ENCODE measurements around the gene CDK19. TPM values are rescaled to one million over a fixed set of nuclear protein-coding genes. Genes with fewer than 3 reads are reported as not detected.

Gene CDK19
- total RNA-seq, 1 experiment from 2014 or later = 11.7 TPM

DNA sequence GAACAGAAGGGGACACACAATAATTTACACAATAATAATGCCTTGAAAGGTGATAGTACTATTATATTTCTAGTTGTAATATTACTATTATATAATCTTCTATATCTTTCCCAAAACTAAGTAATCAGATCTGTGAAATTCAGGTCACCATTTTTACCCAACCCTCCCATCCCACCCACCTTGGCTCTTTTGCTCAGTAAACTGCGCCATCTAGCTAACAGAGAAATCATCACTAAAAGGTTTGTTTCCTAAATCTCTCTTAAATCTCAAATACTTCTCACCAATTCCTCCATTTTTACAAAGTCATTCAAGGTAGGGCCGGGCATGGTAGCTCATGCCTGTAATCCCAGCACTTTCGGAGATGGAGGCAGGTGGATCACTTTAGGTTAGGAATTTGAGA is 83.4 kb downstream of the CDK19 start:
- Mint-ChIP-seq H3K36me3 (no peaks in the 10 kb centered on the region), H3K4me1 (no peaks in the 10 kb centered on the region), H3K4me3 (no peak overlapping the region), H3K9me3 (no peaks in the 10 kb centered on the region), H3K27ac (no peak overlapping the region), H3K27me3 (ENCODE audit: low read depth) (no peaks in the 10 kb centered on the region)
- ChIA-PET POLR2A (no interaction called here), CTCF (interaction anchor here (0.6 to 1.1 kb wide), 5 partner anchors 23 to 103 kb away, joined by 3 to 4 read pairs (median 4); no protein-coding TSS in a partner anchor)
- TF ChIP-seq, protein P1, sequence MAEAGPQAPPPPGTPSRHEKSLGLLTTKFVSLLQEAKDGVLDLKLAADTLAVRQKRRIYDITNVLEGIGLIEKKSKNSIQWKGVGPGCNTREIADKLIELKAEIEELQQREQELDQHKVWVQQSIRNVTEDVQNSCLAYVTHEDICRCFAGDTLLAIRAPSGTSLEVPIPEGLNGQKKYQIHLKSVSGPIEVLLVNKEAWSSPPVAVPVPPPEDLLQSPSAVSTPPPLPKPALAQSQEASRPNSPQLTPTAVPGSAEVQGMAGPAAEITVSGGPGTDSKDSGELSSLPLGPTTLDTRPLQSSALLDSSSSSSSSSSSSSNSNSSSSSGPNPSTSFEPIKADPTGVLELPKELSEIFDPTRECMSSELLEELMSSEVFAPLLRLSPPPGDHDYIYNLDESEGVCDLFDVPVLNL (CRISPR knock-in tag; IDR thresholded peaks at IDR 0.05; ENCODE audit: borderline replicate concordance, low read depth) = no peak
- TF ChIP-seq OVOL2 (CRISPR knock-in tag; IDR thresholded peaks at IDR 0.05; ENCODE audit: borderline replicate concordance) (no peak), TEAD1 (CRISPR knock-in tag; IDR thresholded peaks at IDR 0.05) (no peak)
- TF ChIP-seq, protein P2, sequence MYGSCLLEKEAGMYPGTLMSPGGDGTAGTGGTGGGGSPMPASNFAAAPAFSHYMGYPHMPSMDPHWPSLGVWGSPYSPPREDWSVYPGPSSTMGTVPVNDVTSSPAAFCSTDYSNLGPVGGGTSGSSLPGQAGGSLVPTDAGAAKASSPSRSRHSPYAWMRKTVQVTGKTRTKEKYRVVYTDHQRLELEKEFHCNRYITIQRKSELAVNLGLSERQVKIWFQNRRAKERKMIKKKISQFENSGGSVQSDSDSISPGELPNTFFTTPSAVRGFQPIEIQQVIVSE (CRISPR knock-in tag; IDR thresholded peaks at IDR 0.05; ENCODE audit: borderline replicate concordance) = no peak
- DNase-seq (ENCODE audit: low spot score) = no peak
- ATAC-seq = no peak

DNA sequence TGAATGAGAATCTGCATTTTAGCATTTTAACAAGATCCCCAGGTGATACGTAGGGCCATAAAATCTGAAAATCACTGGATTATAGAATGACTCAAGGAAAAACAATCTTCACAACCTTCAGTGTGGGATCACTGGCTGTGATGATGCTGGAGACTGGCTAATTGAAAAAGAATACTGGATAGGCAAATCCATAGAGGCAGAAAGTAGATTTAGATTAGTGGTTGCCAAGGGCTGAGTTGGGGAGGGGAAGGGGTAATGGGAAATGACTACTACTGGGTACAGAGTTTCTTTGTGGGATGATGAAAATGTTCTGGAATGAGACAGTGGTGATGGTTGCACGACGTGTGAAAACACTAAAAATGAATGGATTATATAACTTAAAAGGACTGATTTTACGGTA is 84.1 kb downstream of the CDK19 start:
- H3K36me3 Mint-ChIP-seq = no peaks in the 10 kb centered on the region
- DNase-seq (ENCODE audit: low spot score) (no peak), ATAC-seq (no peak)
- H3K27me3 Mint-ChIP-seq (ENCODE audit: low read depth) = no peaks in the 10 kb centered on the region
- H3K4me1 Mint-ChIP-seq = no peaks in the 10 kb centered on the region
- POLR2A ChIA-PET = no interaction called here
- H3K9me3 Mint-ChIP-seq = no peaks in the 10 kb centered on the region
- no peak overlapping the region for H3K4me3 Mint-ChIP-seq
- H3K27ac Mint-ChIP-seq = no peak overlapping the region
- no peak for TF ChIP-seq NR3C1 (CRISPR knock-in tag; conservative IDR thresholded peaks at IDR 0.05; ENCODE audit: low read depth)
- TF ChIP-seq ELF4 (CRISPR knock-in tag; IDR thresholded peaks at IDR 0.05; ENCODE audit: low read depth) = no peak
- TF ChIP-seq, protein P3, sequence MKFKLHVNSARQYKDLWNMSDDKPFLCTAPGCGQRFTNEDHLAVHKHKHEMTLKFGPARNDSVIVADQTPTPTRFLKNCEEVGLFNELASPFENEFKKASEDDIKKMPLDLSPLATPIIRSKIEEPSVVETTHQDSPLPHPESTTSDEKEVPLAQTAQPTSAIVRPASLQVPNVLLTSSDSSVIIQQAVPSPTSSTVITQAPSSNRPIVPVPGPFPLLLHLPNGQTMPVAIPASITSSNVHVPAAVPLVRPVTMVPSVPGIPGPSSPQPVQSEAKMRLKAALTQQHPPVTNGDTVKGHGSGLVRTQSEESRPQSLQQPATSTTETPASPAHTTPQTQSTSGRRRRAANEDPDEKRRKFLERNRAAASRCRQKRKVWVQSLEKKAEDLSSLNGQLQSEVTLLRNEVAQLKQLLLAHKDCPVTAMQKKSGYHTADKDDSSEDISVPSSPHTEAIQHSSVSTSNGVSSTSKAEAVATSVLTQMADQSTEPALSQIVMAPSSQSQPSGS (CRISPR knock-in tag; IDR thresholded peaks at IDR 0.05; ENCODE audit: borderline replicate concordance, low read depth) = no peak
- TF ChIP-seq, protein P1 (CRISPR knock-in tag; IDR thresholded peaks at IDR 0.05; ENCODE audit: borderline replicate concordance, low read depth) = no peak
- TF ChIP-seq ATF1 (CRISPR knock-in tag; IDR thresholded peaks at IDR 0.05) = no peak
- no peak for TF ChIP-seq SP1 (CRISPR knock-in tag; conservative IDR thresholded peaks at IDR 0.05)
- TF ChIP-seq CBFB (CRISPR knock-in tag; IDR thresholded peaks at IDR 0.05; ENCODE audit: low read depth) = no peak
- TF ChIP-seq E2F1 (CRISPR knock-in tag; IDR thresholded peaks at IDR 0.05) = no peak
- no peak for TF ChIP-seq RELA (CRISPR knock-in tag; IDR thresholded peaks at IDR 0.05; ENCODE audit: borderline replicate concordance)
- no peak for TF ChIP-seq FOXJ3 (CRISPR knock-in tag; IDR thresholded peaks at IDR 0.05; ENCODE audit: borderline replicate concordance)
- TF ChIP-seq, protein P4, sequence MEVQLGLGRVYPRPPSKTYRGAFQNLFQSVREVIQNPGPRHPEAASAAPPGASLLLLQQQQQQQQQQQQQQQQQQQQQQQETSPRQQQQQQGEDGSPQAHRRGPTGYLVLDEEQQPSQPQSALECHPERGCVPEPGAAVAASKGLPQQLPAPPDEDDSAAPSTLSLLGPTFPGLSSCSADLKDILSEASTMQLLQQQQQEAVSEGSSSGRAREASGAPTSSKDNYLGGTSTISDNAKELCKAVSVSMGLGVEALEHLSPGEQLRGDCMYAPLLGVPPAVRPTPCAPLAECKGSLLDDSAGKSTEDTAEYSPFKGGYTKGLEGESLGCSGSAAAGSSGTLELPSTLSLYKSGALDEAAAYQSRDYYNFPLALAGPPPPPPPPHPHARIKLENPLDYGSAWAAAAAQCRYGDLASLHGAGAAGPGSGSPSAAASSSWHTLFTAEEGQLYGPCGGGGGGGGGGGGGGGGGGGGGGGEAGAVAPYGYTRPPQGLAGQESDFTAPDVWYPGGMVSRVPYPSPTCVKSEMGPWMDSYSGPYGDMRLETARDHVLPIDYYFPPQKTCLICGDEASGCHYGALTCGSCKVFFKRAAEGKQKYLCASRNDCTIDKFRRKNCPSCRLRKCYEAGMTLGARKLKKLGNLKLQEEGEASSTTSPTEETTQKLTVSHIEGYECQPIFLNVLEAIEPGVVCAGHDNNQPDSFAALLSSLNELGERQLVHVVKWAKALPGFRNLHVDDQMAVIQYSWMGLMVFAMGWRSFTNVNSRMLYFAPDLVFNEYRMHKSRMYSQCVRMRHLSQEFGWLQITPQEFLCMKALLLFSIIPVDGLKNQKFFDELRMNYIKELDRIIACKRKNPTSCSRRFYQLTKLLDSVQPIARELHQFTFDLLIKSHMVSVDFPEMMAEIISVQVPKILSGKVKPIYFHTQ (CRISPR knock-in tag; IDR thresholded peaks at IDR 0.05) = no peak
- TF ChIP-seq ZBTB43 (CRISPR knock-in tag; IDR thresholded peaks at IDR 0.05) = no peak
- TF ChIP-seq NFE2L1 (CRISPR knock-in tag; IDR thresholded peaks at IDR 0.05) = no peak
- TF ChIP-seq TEAD1 (CRISPR knock-in tag; IDR thresholded peaks at IDR 0.05) = no peak
- no peak for TF ChIP-seq ZBTB21 (CRISPR knock-in tag; IDR thresholded peaks at IDR 0.05; ENCODE audit: borderline replicate concordance)
- TF ChIP-seq ZNF219 (CRISPR knock-in tag; IDR thresholded peaks at IDR 0.05; ENCODE audit: borderline replicate concordance) = no peak
- TF ChIP-seq SMAD3 (CRISPR knock-in tag; IDR thresholded peaks at IDR 0.05; ENCODE audit: borderline replicate concordance) = no peak
- no peak for TF ChIP-seq PREB (CRISPR knock-in tag; IDR thresholded peaks at IDR 0.05; ENCODE audit: borderline replicate concordance)
- TF ChIP-seq NFATC4 (CRISPR knock-in tag; IDR thresholded peaks at IDR 0.05) = no peak
- TF ChIP-seq PRRX2 (CRISPR knock-in tag; IDR thresholded peaks at IDR 0.05) = no peak
- CTCF ChIA-PET = no interaction called here

Data from WTC11 (cell line).